HG02759 (cell line): ENCODE data around the gene CNNM3.

Experiments used
- ATAC-seq: cut with Tn5 transposase; IDR thresholded peaks from one replicate; pipeline ENCODE4 v1.9.1; 2021; ENCODE audit warnings: mild to moderate bottlenecking, moderate library complexity; ENCODE audit not compliant: unreplicated experiment

Gene CNNM3

DNA sequence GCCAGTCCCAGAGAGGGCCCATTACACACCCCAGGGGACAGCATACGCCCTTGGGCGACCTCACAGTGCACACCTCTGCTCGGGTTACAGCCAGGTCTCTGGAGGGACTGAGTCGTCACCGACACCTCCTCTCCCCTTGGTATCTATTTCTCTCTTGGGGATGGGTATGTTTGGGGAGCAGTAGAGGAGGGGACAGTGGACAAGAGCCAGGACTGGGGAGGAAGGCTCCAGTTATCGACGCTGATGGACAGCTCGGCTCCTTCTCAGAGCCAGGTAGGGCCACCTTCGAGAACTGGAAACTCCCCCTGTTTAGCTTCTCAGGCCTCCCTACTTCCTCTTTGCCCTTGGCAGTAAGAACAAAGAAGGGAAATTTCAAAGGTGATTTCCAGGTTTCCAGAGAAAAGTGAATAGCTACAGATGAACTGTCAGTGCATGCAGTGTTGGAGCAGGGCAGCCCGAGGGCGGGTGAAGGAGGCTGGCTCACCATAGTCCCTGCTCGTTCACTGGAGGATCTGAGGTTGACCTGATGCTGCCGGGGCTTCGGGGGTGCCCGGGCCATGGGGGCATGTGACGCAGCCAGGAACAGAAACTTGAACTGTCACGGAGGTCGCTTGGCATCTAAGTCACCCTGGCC, 58.2 kb downstream of the CNNM3 start:
- ATAC-seq: peak; percentile 57

DNA sequence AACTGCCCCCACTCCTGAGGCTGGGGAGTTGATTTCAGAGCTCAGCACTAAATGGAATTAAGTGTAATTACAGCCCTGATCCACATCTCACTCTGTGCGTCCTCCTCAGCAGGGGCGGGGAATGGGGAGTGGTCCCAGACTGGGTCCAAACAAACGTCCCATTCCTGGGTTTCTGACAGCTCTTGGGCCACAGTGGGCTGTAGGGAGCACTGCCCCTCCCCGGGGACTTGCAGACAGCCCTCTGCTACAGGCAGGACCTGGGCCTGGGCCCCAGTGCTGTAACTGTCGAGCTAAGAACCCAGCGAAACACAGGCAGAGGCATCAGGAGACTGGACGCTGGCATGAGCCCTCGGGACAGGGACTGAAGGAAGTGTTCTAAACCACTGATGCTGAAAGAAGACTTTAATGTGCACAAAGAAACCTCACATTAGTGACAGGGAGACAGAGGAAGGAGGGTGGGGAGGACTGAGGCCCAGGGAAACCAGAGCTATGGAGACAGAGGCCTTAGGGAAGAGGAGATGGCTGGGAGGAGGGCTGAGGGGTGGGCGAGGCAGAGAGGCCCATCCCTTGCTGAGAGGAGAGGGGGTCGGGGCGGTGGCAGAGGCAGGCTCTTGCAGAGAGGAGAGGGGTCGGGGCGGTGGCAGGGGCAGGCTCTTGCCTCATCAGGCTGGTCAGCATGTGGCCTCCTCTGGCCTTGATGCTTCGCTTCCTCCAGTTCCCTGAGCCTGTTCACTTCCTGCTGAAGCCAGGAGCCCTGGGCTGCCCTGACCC, 59.6 kb downstream of the CNNM3 start:
- ATAC-seq: no peak

DNA sequence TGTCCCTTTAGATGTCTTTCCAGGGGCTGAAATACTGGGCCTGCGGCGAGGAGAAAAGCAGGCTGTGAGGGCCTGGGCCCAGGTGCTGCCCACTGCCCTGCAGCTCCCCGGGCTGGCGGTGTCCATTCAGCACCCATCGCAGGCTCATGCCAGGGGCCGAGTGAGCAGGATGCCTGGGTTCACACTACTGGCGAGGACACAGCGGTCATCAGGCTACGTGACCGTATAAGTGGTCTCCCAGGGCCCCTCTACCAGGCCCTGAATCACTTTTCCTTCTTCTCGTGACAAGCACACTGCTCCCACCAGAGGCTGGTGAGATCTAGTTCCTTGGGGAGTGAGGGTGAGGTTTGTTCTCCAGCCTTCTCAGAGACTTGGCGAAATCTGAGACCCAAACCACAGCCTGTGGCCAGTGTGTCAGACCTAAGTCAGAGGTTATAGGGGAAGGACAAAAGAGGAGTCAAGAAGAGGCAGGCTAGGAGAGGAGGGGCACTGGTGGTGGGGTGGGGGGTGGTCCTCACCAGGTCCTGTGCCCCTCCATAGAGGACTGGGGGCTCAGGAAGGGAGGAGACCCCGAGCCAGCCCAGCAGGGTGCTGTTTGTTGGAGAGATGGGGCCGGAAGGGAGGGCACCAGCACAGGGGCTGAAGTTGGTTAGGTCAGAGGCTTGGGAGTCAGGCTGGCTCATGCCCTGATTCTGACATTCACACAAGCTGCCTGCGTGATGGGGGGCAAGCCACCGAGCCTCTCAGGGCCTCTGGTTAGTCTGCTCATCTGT, 60.4 kb downstream of the CNNM3 start:
- no peak for ATAC-seq

DNA sequence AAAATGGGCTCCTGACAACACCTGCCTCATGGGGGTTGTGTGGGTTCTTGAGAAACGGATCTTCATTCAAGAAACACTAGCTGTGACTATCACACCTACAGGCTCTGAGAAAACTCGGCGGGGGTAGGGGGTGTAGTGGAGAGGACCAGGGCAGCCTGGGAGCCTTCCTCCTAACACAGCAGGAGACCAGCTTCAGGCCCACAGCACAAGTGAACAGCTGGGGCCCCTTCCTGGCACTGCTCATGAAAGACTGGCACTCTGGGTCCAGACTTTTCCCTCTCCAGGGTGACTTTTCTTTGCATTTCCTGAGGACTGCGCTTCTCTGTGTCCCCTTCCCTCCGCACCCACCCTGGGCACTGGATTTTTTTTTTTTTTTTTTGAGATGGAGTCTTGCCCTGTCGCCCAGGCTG, 61.0 kb downstream of the CNNM3 start:
- ATAC-seq: no peak

- no peak for ATAC-seq
Observed at GRCh38 chr2:96877631-96878092, 61.6 kb downstream of the CNNM3 start.

- ATAC-seq: no peak
Observed at GRCh38 chr2:96878171-96878570, 62.1 kb downstream of the CNNM3 start.

DNA sequence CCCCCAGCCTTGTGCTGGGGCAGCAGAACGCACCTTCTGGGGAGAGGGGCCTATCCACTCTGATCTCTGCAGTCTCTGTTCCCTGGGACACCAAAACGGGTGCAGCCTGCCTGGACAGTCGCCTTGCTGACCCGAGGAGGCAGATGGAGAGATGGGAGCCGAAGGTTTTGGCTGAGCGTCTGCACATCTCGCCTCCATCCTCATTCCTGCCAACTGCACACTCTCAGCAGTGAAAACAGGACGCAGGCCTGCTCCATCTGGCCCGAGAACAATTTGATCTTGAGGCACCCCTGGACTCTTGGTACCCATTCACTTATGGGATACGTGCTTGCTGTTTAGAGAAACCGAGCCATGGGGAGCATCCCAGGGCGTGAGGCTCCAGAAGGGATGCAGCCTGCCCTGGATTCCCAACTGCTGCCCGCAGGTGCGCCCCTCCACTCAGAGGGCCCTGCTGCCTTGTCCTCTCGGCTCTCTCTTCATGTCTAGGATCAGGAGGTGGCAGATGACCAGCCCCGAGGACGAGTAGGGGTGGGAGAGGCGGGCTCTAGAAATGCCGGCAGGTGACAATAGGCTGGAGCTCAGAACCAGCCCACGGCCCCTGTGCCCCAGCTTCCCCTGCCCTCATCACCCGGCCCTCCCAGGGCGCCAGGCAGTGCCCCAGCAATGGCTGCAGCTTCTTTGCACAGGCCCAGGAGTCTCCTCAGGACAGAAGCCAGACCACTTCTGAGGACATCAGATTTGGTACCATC, 62.9 kb downstream of the CNNM3 start:
- ATAC-seq: no peak

DNA sequence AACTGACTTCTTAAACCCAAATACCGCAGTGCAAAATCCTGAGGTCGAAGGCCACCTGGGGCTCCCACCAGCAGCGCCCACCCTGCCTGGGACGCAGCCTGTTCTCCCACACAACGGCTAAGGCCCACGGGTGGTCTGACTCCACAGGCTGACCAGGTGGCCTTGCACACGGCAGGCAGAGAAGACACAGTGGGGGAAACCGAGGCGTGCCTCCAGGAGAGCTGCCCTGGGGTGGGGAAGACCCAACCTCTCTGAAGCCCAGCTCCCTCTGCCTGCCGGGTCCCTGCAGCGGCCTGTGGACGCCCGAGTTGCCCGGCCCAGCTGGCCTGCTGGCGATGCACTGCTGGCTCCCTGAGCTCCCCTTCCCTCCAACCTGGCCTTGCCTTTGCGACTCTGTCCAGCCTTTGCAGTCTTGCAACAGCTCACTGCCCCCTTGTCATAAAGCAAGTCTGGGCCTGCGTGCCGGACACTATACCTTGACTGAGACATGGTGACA, 63.5 kb downstream of the CNNM3 start:
- no peak for ATAC-seq

- no peak for ATAC-seq
Observed at GRCh38 chr2:96880891-96881273, 64.8 kb downstream of the CNNM3 start.

- no peak for ATAC-seq
Observed at GRCh38 chr2:96881349-96882195, 65.5 kb downstream of the CNNM3 start.

- no peak for ATAC-seq
Observed at GRCh38 chr2:96882230-96882629, 66.2 kb downstream of the CNNM3 start.

GRCh38 chr2:96882906-96883305, 66.8 kb downstream of the CNNM3 start:
- no peak for ATAC-seq

DNA sequence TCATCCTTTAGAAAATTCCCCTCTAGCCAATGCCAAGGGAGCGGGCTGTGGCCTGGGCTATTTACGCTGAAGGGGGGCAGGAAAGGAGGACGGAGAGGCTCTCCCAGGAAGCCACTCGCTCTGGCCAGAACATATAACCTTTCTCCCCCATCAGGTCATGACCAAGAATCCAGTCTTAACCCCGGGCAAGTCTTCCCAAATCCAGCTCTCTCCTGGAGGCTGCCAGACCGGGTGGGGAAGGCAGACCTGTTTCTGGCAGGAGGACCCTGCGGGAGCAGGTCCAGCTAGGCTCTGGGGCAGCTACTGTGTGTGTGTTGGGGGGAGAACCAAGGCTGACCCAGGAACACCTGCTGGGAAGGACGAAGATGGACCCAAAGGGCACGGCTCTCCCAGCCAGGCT, 67.2 kb downstream of the CNNM3 start:
- ATAC-seq: no peak
